ENCODE data around the gene ROR1.

- no peak for TF ChIP-seq CTCF (IDR thresholded peaks at IDR 0.05)
- no peak for TF ChIP-seq POLR2A (IDR thresholded peaks at IDR 0.05)
These were observed 80.3 kb downstream of the ROR1 start for GRCh38 chr1:63854091-63854490.

Data from thyroid gland (tissue), 4 donors.